HepG2 (cell line): ENCODE data around the gene HAPLN1. TPM values are rescaled to one million over a fixed set of nuclear protein-coding genes. Genes with fewer than 3 reads are reported as not detected.

ENCODE experiments used
- ATAC-seq: fragments of 200-7000 bp; cut with Tn5 transposase; 3 replicates; pipeline ENCODE4 v1.9.1; 2020; ENCODE audit warnings: mild to moderate bottlenecking, moderate library complexity
- BruUV-seq: library from RNA; stranded (reverse); fragments of 400-500 nt; replicated peaks from 2 replicates; lab custom pipeline; 2021; lab: Mats Ljungman, UMichigan
- CTCF ChIA-PET: fragments of 300-600 bp; formaldehyde crosslinking; extraction: SDS; loops from one replicate; lab custom pipeline; 2021; ENCODE audit warnings: low total read pairs, inconsistent platforms, low intra/inter-chr PET ratio; lab: Yijun Ruan, JAX
- POLR2A ChIA-PET: fragments of 350-600 bp; sonication (Branson Sonifier 250); formaldehyde crosslinking; loops from one replicate; lab custom pipeline; 2020; ENCODE audit warnings: antibody characterized with exemption, inconsistent platforms; lab: Yijun Ruan, JAX
- DNase-seq: peaks from one replicate; pipeline ENCODE4 v3.0.0-alpha.2; 2015; ENCODE audit warnings: low spot score
- FAIRE-seq: peaks from 3 replicates; lab custom pipeline; 2011; peaks lifted over from hg19 to GRCh38; lab: Jason Lieb, UNC
- H2AFZ ChIP-seq: one replicate; pipeline ENCODE4 v1.6.1; 2011; ENCODE audit warnings: low read length, inconsistent platforms
- H3K27ac ChIP-seq: fragments of 300-600 bp; 3 replicates; pipeline ENCODE4 v1.8.0; 2011; ENCODE audit warnings: mixed run types, mild to moderate bottlenecking, mixed read lengths, low read length, inconsistent platforms; ENCODE audit not compliant: insufficient read depth; ENCODE audit errors: extremely low read length
- H3K27me3 ChIP-seq, 2 experiments: fragments of 200-600 bp in 1 of 2; 2 replicates in 1 of 2; 3 replicates in 1 of 2; pipeline versions ENCODE4 v1.6.0 to v1.8.0; 2011; ENCODE audit warnings: low read length in 2 of 2, mild to moderate bottlenecking in 2 of 2, moderate library complexity in 2 of 2, inconsistent platforms in 1 of 2; ENCODE audit not compliant: insufficient read depth in 2 of 2, control insufficient read depth in 1 of 2
- H3K36me3 ChIP-seq, 2 experiments: fragments of 200-600 bp in 1 of 2; replicated peaks in 1 of 2; 2 replicates in 1 of 2; 3 replicates in 1 of 2; pipeline versions ENCODE4 v1.5.1 to v1.8.0; 2011; ENCODE audit warnings: low read length in 2 of 2, inconsistent platforms in 1 of 2; ENCODE audit not compliant: insufficient read depth in 2 of 2, control insufficient read depth in 1 of 2
- H3K4me1 ChIP-seq: 2 replicates; pipeline ENCODE4 v1.5.1; 2012; ENCODE audit warnings: low read length, inconsistent platforms; ENCODE audit not compliant: insufficient read depth
- H3K4me2 ChIP-seq: 2 replicates; pipeline ENCODE4 v1.6.0; 2011; ENCODE audit warnings: low read depth, low read length, inconsistent platforms
- H3K4me3 ChIP-seq, 3 experiments: fragments of 200-600 bp in 1 of 3; sonication (generic), shearing (Covaris generic) in 1 of 3; replicated peaks in 1 of 3; 2 replicates each; pipeline ENCODE4 v1.5.1; 2011 to 2016; ENCODE audit warnings: low read length in 3 of 3, inconsistent platforms in 2 of 3, low read depth in 2 of 3, mild to moderate bottlenecking in 2 of 3, control low read depth in 1 of 3, mixed read lengths in 1 of 3; ENCODE audit not compliant: insufficient read depth in 1 of 3
- H3K79me2 ChIP-seq: one replicate; pipeline ENCODE4 v1.6.1; 2011; ENCODE audit warnings: low read length, inconsistent platforms; ENCODE audit not compliant: insufficient read depth
- H3K9ac ChIP-seq: 2 replicates; pipeline ENCODE4 v1.6.0; 2011; ENCODE audit warnings: mild to moderate bottlenecking, low read depth, low read length, inconsistent platforms; ENCODE audit not compliant: insufficient read depth
- H3K9me3 ChIP-seq: 2 replicates; pipeline ENCODE4 v1.5.1; 2012; ENCODE audit warnings: mild to moderate bottlenecking, low read length
- H4K20me1 ChIP-seq: 2 replicates; pipeline ENCODE4 v1.6.0; 2011; ENCODE audit warnings: inconsistent platforms, mild to moderate bottlenecking, low read length, moderate library complexity; ENCODE audit not compliant: insufficient read depth
- FOSL2 ChIP-seq: sonication (generic); formaldehyde crosslinking; IDR thresholded peaks from 2 replicates; pipeline ENCODE4 v1.4.0; 2020; ENCODE audit warnings: missing genetic modification reagents
- HNRNPK ChIP-seq: fragments of 200-400 bp; formaldehyde crosslinking; IDR thresholded peaks from 2 replicates; pipeline ENCODE4 v1.6.1; 2018; ENCODE audit warnings: low read length, low read depth, moderate library complexity, mild to moderate bottlenecking; ENCODE audit not compliant: poor library complexity, severe bottlenecking
- MIER3 ChIP-seq: IDR thresholded peaks from 2 replicates; pipeline ENCODE4 v1.6.1; 2016; ENCODE audit warnings: missing compliant biosample characterization, borderline replicate concordance
- RBFOX2 ChIP-seq: fragments of 200-400 bp; formaldehyde crosslinking; IDR thresholded peaks from 2 replicates; pipeline ENCODE4 v1.6.1; 2017; ENCODE audit warnings: low read depth, mild to moderate bottlenecking, low read length
- REXO4 ChIP-seq: sonication (generic); formaldehyde crosslinking; IDR thresholded peaks from 2 replicates; pipeline ENCODE4 v1.8.0; 2022; ENCODE audit warnings: missing genetic modification reagents, mild to moderate bottlenecking, borderline replicate concordance
- XRCC5 ChIP-seq: fragments of 200-400 bp; formaldehyde crosslinking; optimal IDR thresholded peaks from 2 replicates; pipeline ENCODE3; 2017; ENCODE audit warnings: mild to moderate bottlenecking, low read length
- ZNF543 ChIP-seq: sonication (generic); formaldehyde crosslinking; IDR thresholded peaks from 2 replicates; pipeline ENCODE4 v1.4.0; 2020; ENCODE audit warnings: mild to moderate bottlenecking, missing genetic modification reagents
- ZNF747 ChIP-seq: sonication (generic); formaldehyde crosslinking; IDR thresholded peaks from 2 replicates; pipeline ENCODE4 v1.8.1; 2023; ENCODE audit warnings: missing genetic modification reagents, mild to moderate bottlenecking, borderline replicate concordance
- WGBS: methylation state at CpG from one replicate; pipeline ENCODE4 v1.1.6; 2017; ENCODE audit warnings: low lambda C conversion rate; 5-methylcytosine and 5-hydroxymethylcytosine counted together
- in situ Hi-C: cut with HindIII; loops from 2 replicates; pipeline ENCODE4 v1.10.0; 2017; ENCODE audit warnings: low pct_unique_long_range_greater_than_20kb; ENCODE audit not compliant: extremely low pct_ligation_motif_present
- intact Hi-C: fragments of 100-400 bp; cut with micrococcal nuclease; formaldehyde crosslinking; loops from one replicate; pipeline ENCODE4 v1.10.0; 2022; ENCODE audit not compliant: unreplicated experiment
- polyA plus RNA-seq, 8 experiments: library from polyadenylated mRNA; depleted of rRNA in 3 of 8; stranded (reverse) in 7 of 8; unstranded in 1 of 8; fragments of >200 nt; fragmentation: Illumina TruSeq in 4 of 8; extraction: Trizol in 4 of 8; gene quantifications; 2 replicates each; pipeline versions ENCODE4 v1.2.1 to v1.2.3, GENCODE V29; 2011 to 2016; ENCODE audit warnings: low read depth in 4 of 8, missing spikeins in 1 of 8, mixed read lengths in 1 of 8; ENCODE audit not compliant: insufficient read depth in 1 of 8
- total RNA-seq, 5 experiments: library from RNA; depleted of rRNA; stranded (reverse); fragments of >200 nt; fragmentation: Illumina TruSeq; extraction: Trizol; gene quantifications; 2 replicates each; pipeline ENCODE4 v1.2.3, GENCODE V29; 2016; ENCODE audit warnings: low read depth in 1 of 5
- TF ChIP-seq, protein P1 (sequence below): IDR thresholded peaks from 2 replicates; pipeline ENCODE4 v1.6.1; 2016; ENCODE audit warnings: missing genetic modification reagents, missing compliant biosample characterization
- TF ChIP-seq, protein P2 (sequence below): sonication (generic); formaldehyde crosslinking; IDR thresholded peaks from 2 replicates; pipeline ENCODE4 v1.4.0; 2020; ENCODE audit warnings: missing genetic modification reagents, borderline replicate concordance
- TF ChIP-seq, protein P3 (sequence below): sonication (generic); formaldehyde crosslinking; IDR thresholded peaks from 2 replicates; pipeline ENCODE4 v1.9.0; 2022; ENCODE audit warnings: missing genetic modification reagents, mild to moderate bottlenecking, borderline replicate concordance

The HAPLN1 gene
- total and polyA plus RNA-seq, 2 of the 13 experiments (the other 11 are each of a cell fraction or from before 2014, with no cell fraction given): not detected

DNA sequence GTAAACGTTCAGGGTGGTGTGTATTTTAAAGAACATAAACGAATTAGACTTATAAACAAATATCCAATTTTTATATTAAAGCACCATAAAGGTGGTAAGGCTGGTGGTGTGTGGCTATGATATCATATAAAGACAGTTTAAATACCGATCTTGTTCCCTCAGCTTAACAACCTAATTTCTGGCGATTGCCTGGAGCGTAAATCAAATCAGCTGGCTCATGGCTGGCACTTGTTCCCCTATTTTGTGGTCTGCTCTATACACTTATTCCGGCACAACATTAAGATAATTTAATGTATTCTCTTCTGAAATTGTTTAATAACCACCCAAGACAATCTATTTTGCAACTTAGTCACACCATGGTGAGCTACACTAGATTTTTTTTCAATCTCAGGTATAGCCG, 2.4 kb upstream of the HAPLN1 start:
- POLR2A ChIA-PET: no interaction called here
- BruUV-seq: no TSS peak
- Histone ChIP-seq H2AFZ (no peak overlapping the region), H3K27ac (no peak overlapping the region), H3K9ac (no peak overlapping the region), H3K9me3 (no peaks in the 10 kb centered on the region), H4K20me1 (no peaks in the 10 kb centered on the region), H3K27me3 (peaks cover 7 to 21% of the 10 kb centered on the region in 2 experiments), H3K36me3 (no peaks in the 10 kb centered on the region), H3K4me3 (no peak overlapping the region), H3K4me2 (no peak overlapping the region), H3K4me1 (peaks cover 58% of the 10 kb centered on the region), H3K79me2 (no peaks in the 10 kb centered on the region)
- CTCF ChIA-PET: no interaction called here
- in situ Hi-C loops (loop anchor here (5.0 to 25.0 kb wide), 3 partner anchors 364 to 1314 kb away; no protein-coding TSS in a partner anchor), intact Hi-C loops (loop anchor here (5.0 kb wide), 1 partner anchor 54 kb away; no protein-coding TSS in a partner anchor)
- ATAC-seq (no peak), DNase-seq (no peak), FAIRE-seq (no peak)
- 44% methylated on average over 7 of the region's 7 CpGs for WGBS
- TF ChIP-seq, protein P1, sequence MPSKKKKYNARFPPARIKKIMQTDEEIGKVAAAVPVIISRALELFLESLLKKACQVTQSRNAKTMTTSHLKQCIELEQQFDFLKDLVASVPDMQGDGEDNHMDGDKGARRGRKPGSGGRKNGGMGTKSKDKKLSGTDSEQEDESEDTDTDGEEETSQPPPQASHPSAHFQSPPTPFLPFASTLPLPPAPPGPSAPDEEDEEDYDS (CRISPR knock-in tag): no peak

DNA sequence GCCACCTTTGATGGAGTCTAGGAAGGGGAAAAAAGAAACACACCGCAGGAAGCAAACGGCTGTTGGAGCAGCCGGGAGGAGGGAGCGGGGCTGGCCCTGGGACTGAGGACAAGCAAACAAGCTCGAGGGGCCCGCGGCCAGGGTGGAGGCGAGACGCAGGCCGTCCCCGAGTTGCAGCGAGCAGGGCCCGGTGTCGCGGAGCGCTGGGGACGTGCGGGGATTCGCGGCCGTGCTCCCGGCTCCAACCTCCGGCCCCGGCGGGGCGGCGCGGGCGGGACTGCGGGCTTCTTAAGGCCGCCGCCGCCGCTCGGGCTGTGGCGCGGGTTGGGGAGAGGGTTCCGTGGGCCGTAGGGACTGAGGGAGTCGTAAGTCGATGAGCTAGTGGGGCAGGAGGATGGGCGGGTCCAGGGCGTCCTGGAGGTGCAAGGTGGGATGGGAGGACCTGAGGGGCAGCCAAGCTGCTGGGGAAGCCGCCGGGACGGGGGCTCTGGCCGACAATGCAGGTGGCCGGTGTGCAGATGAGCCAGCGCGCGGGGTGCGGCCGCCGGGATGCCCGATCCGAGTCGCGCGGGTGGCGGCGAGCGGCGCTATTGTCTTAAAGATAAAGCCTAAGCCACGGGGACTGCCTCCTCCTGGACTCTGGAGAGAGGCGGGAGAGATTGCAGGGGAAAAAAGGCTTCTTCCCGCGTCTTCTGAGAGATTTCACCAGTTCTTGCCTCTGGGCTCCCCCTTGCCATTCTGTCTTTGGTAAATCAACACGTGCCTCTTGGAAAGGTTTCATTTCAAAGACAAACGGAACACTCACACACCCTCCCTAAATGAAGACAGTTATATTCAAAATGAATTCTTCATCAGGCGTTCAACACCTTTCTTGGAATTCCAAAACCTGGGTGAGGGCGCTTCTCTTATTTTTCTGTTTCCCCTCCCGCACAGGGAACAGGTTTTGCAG, 1.6 kb upstream of the HAPLN1 start:
- no TSS peak for BruUV-seq
- TF ChIP-seq MIER3 (CRISPR knock-in tag) (no peak), HNRNPK (peak; percentile 38), ZNF747 (no peak), REXO4 (CRISPR knock-in tag) (no peak), XRCC5 (peak; percentile 27), ZNF543 (CRISPR knock-in tag) (no peak), RBFOX2 (peak; percentile 55; the same call in 1 of the 2 replicates), FOSL2 (peak; percentile 24; the same call in 1 of the 2 replicates)
- TF ChIP-seq, protein P2, sequence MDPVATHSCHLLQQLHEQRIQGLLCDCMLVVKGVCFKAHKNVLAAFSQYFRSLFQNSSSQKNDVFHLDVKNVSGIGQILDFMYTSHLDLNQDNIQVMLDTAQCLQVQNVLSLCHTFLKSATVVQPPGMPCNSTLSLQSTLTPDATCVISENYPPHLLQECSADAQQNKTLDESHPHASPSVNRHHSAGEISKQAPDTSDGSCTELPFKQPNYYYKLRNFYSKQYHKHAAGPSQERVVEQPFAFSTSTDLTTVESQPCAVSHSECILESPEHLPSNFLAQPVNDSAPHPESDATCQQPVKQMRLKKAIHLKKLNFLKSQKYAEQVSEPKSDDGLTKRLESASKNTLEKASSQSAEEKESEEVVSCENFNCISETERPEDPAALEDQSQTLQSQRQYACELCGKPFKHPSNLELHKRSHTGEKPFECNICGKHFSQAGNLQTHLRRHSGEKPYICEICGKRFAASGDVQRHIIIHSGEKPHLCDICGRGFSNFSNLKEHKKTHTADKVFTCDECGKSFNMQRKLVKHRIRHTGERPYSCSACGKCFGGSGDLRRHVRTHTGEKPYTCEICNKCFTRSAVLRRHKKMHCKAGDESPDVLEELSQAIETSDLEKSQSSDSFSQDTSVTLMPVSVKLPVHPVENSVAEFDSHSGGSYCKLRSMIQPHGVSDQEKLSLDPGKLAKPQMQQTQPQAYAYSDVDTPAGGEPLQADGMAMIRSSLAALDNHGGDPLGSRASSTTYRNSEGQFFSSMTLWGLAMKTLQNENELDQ: no peak
- TF ChIP-seq, protein P3, sequence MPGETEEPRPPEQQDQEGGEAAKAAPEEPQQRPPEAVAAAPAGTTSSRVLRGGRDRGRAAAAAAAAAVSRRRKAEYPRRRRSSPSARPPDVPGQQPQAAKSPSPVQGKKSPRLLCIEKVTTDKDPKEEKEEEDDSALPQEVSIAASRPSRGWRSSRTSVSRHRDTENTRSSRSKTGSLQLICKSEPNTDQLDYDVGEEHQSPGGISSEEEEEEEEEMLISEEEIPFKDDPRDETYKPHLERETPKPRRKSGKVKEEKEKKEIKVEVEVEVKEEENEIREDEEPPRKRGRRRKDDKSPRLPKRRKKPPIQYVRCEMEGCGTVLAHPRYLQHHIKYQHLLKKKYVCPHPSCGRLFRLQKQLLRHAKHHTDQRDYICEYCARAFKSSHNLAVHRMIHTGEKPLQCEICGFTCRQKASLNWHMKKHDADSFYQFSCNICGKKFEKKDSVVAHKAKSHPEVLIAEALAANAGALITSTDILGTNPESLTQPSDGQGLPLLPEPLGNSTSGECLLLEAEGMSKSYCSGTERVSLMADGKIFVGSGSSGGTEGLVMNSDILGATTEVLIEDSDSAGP (CRISPR knock-in tag): peak; percentile 63; the same call in 1 of the 2 replicates

More for the DNA sequence above, 1.6 kb upstream of the HAPLN1 start:
- ATAC-seq (peak; percentile 91), FAIRE-seq (no peak), DNase-seq (peak; percentile 20)
- no peaks in the 10 kb centered on the region for H3K79me2 ChIP-seq
- peak overlapping the region; percentile 42 for H3K9ac ChIP-seq
- WGBS: 11% methylated on average over 27 of the region's 72 CpGs
- intact Hi-C loops: loop anchor here (5.0 kb wide), 1 partner anchor 55 kb away; no protein-coding TSS in a partner anchor
- peaks cover 7 to 21% of the 10 kb centered on the region in 2 experiments for H3K27me3 ChIP-seq
- CTCF ChIA-PET: no interaction called here
- H3K36me3 ChIP-seq: no peaks in the 10 kb centered on the region
- H3K4me3 ChIP-seq: peak overlapping the region; percentile 56 to 82 (median 58)
- no peaks in the 10 kb centered on the region for H3K9me3 ChIP-seq
- peaks cover 54% of the 10 kb centered on the region for H3K4me1 ChIP-seq
- in situ Hi-C loops: loop anchor here (5.0 to 25.0 kb wide), 3 partner anchors 365 to 1315 kb away; no protein-coding TSS in a partner anchor
- H4K20me1 ChIP-seq: no peaks in the 10 kb centered on the region
- peak overlapping the region; percentile 86 for H3K4me2 ChIP-seq
- H3K27ac ChIP-seq: no peak overlapping the region
- POLR2A ChIA-PET: no interaction called here
- no peak overlapping the region for H2AFZ ChIP-seq
